Stomach (tissue), 4 donors: ENCODE results near the gene LSM14A.

Source experiments
- POLR2AphosphoS5 ChIP-seq, 3 donors: sonication (generic); formaldehyde crosslinking; IDR thresholded peaks; one replicate each; pipeline ENCODE4 v1.6.1; 2016; ENCODE audit warnings: antibody characterized with exemption in 3 of 3
- TF ChIP-seq, protein P1 (sequence below), 7 experiments: fragments of 450-650 bp in 4 of 7; fragments of 200-600 bp in 3 of 7; sonication (generic) in 3 of 7; IDR thresholded peaks; one replicate each; pipeline ENCODE4 v1.5.1; 2016 to 2019; ENCODE audit warnings: antibody characterized with exemption in 7 of 7, control low read depth in 2 of 7, mild to moderate bottlenecking in 1 of 7

DNA sequence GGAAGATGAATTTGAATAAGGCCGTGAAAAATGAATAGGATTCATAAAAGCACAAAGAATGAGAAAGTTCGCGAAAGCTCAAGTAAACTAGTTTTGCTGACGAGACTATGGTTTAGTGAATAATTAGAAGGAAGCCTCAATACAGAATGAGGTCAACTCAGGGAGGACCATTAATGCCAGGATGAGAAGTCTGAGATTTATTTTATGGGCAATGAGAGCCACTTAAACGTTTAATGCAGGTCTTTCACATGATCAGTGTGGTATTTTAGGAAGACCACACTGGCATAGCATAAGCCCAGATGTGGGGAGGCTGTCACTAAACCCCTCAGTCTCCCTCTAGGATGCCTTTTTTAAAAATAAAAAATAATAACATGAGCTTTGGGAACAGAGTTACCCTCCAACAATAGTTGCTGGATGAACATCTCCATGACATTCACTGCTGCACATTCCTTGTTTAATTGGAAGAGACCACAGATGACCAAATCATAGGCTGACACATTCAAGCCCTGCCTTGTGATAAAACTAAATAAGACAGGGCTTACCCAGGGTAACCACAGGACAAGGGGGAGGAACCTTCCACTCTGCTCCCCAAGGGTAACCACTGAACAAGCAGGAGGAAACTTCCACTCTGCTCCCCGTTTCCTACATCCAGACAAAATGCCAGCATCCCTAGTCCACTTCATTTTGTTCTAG lies 43.6 kb upstream of the LSM14A start:
- TF ChIP-seq, protein P1, sequence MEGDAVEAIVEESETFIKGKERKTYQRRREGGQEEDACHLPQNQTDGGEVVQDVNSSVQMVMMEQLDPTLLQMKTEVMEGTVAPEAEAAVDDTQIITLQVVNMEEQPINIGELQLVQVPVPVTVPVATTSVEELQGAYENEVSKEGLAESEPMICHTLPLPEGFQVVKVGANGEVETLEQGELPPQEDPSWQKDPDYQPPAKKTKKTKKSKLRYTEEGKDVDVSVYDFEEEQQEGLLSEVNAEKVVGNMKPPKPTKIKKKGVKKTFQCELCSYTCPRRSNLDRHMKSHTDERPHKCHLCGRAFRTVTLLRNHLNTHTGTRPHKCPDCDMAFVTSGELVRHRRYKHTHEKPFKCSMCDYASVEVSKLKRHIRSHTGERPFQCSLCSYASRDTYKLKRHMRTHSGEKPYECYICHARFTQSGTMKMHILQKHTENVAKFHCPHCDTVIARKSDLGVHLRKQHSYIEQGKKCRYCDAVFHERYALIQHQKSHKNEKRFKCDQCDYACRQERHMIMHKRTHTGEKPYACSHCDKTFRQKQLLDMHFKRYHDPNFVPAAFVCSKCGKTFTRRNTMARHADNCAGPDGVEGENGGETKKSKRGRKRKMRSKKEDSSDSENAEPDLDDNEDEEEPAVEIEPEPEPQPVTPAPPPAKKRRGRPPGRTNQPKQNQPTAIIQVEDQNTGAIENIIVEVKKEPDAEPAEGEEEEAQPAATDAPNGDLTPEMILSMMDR (IDR thresholded peaks at IDR 0.05), result no peak
- no peak for TF ChIP-seq POLR2AphosphoS5 (IDR thresholded peaks at IDR 0.05)
